ENCODE measurements around the gene TBX20.
"Not testable (repeated sequence)": the region's sequence is repeated elsewhere in the genome, so short reads cannot be mapped to it uniquely, and the experiment has no call there.

DNA sequence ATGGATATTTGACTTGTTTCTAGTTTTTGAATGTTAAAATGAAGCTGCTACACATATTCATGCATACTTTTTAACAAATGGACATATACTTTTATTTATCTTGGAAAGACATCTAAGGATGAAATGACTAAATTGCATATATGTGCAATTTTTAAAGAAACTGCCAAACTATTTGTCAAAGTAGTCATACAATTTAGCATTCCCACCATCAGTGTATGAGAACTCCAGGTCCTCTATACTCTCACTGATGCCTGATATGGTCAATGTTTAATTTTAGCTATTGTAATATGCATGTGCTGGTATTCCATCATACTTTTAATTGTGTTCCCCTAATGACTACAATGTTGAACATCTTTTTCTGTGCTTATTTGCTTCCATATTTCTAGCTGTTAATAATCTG lies 47.0 kb downstream of the TBX20 start:
- not testable (repeated sequence) for TF ChIP-seq POLR2A (IDR thresholded peaks at IDR 0.05; ENCODE audit: low read depth); EP300 (IDR thresholded peaks at IDR 0.05)
- TF ChIP-seq, protein P1, sequence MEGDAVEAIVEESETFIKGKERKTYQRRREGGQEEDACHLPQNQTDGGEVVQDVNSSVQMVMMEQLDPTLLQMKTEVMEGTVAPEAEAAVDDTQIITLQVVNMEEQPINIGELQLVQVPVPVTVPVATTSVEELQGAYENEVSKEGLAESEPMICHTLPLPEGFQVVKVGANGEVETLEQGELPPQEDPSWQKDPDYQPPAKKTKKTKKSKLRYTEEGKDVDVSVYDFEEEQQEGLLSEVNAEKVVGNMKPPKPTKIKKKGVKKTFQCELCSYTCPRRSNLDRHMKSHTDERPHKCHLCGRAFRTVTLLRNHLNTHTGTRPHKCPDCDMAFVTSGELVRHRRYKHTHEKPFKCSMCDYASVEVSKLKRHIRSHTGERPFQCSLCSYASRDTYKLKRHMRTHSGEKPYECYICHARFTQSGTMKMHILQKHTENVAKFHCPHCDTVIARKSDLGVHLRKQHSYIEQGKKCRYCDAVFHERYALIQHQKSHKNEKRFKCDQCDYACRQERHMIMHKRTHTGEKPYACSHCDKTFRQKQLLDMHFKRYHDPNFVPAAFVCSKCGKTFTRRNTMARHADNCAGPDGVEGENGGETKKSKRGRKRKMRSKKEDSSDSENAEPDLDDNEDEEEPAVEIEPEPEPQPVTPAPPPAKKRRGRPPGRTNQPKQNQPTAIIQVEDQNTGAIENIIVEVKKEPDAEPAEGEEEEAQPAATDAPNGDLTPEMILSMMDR (IDR thresholded peaks at IDR 0.05) = not testable (repeated sequence)
